Measurements from ENCODE around the gene RCAN2.

GRCh38 chr6:46513533-46513932 lies 22.3 kb upstream of the RCAN2 start:
- TF ChIP-seq CTCF (conservative IDR thresholded peaks at IDR 0.05; ENCODE audit: low read length) (no peak), EZH2phosphoT487 (IDR thresholded peaks at IDR 0.05; ENCODE audit: borderline replicate concordance, low read depth, low read length) (no peak)

Data from OCI-LY7 (cell line).